Uterus (tissue), 2 donors: ENCODE results near the gene SV2B.

Experiments
- POLR2A ChIP-seq, 2 donors: fragments of 450-650 bp; IDR thresholded peaks; one replicate each; pipeline ENCODE4 v1.6.1; 2016; ENCODE audit warnings: antibody characterized with exemption in 2 of 2, mild to moderate bottlenecking in 1 of 2, moderate library complexity in 1 of 2
- TF ChIP-seq, protein P1 (sequence below), 4 experiments: fragments of 200-600 bp in 2 of 4; fragments of 450-650 bp in 2 of 4; sonication (generic) in 2 of 4; IDR thresholded peaks; one replicate each; pipeline ENCODE4 v1.5.1; 2016 to 2019; ENCODE audit warnings: antibody characterized with exemption in 4 of 4, mild to moderate bottlenecking in 2 of 4, moderate library complexity in 1 of 4

- TF ChIP-seq, protein P1, sequence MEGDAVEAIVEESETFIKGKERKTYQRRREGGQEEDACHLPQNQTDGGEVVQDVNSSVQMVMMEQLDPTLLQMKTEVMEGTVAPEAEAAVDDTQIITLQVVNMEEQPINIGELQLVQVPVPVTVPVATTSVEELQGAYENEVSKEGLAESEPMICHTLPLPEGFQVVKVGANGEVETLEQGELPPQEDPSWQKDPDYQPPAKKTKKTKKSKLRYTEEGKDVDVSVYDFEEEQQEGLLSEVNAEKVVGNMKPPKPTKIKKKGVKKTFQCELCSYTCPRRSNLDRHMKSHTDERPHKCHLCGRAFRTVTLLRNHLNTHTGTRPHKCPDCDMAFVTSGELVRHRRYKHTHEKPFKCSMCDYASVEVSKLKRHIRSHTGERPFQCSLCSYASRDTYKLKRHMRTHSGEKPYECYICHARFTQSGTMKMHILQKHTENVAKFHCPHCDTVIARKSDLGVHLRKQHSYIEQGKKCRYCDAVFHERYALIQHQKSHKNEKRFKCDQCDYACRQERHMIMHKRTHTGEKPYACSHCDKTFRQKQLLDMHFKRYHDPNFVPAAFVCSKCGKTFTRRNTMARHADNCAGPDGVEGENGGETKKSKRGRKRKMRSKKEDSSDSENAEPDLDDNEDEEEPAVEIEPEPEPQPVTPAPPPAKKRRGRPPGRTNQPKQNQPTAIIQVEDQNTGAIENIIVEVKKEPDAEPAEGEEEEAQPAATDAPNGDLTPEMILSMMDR (IDR thresholded peaks at IDR 0.05): peak; percentile 62 to 75 (median 68)
- TF ChIP-seq POLR2A (IDR thresholded peaks at IDR 0.05): no peak
These were observed 202.8 kb downstream of the SV2B start for GRCh38 chr15:91302588-91303439.
